Adipose tissue (tissue), 3 donors: ENCODE measurements around the gene SLC25A15. TPM values are rescaled to one million over a fixed set of nuclear protein-coding genes. Genes with fewer than 3 reads are reported as not detected.

Experiments
- H3K27ac ChIP-seq: one replicate; pipeline ENCODE4 v1.5.1; 2013; ENCODE audit warnings: low read depth, low read length
- WGBS, 3 donors: extraction: QIAGEN DNeasy Blood & Tissue Kit; methylation state at CpG; one replicate each; pipeline ENCODE4 v1.1.7; 2013; 5-methylcytosine and 5-hydroxymethylcytosine counted together
- polyA plus RNA-seq, 3 donors: library from polyadenylated mRNA; stranded (reverse); fragments of 200-250 nt; gene quantifications; one replicate each; pipeline ENCODE4 v1.2.3, GENCODE V29; 2013
- donor health status: healthy with polysubstance abuse.
- donor health status: Bipolar disorder and iron deficiency.
- donor health status: healthy.

SLC25A15 gene
- polyA plus RNA-seq = 10 to 100 TPM in 1 of 3 donors, 1 to 10 TPM in 2; 2.2 to 30.7 (median 3.7) TPM

- WGBS, 3 donors = 1 to 2% (median 1%) methylated on average over 45 to 101 of the region's 101 CpGs
- no peak within 1 kb of the TSS for H3K27ac ChIP-seq
These were observed at the start of gene SLC25A15 for GRCh38 chr13:40789275-40790153. Gene SLC25A15 (plus strand): TSS chr13:40789611. CDS start chr13:40793227, 3,616 bp downstream.

GRCh38 chr13:40749327-40749726 is 40.1 kb upstream of the SLC25A15 start:
- H3K27ac ChIP-seq = no peak overlapping the region
- 90 to 92% (median 90%) methylated on average over 1 of the region's 1 CpG for WGBS, 3 donors

- 68 to 89% (median 85%) methylated on average over 7 of the region's 7 CpGs for WGBS, 3 donors
- H3K27ac ChIP-seq = no peak overlapping the region
These were observed 34.2 kb upstream of the SLC25A15 start for GRCh38 chr13:40755082-40755700.

GRCh38 chr13:40756042-40756441 is 33.4 kb upstream of the SLC25A15 start:
- no peak overlapping the region for H3K27ac ChIP-seq
- 59 to 69% (median 65%) methylated on average over 1 of the region's 1 CpG for WGBS, 3 donors

- 97 to 99% (median 97%) methylated on average over 4 of the region's 4 CpGs for WGBS, 3 donors
- no peak overlapping the region for H3K27ac ChIP-seq
These were observed 30.6 kb upstream of the SLC25A15 start for GRCh38 chr13:40758811-40759210.

- H3K27ac ChIP-seq = no peak overlapping the region
- WGBS, 3 donors = 46 to 100% (median 88%) methylated on average over 1 of the region's 1 CpG
These were observed 26.6 kb upstream of the SLC25A15 start for GRCh38 chr13:40762849-40763248.

GRCh38 chr13:40764587-40765403 is 24.6 kb upstream of the SLC25A15 start:
- WGBS, 3 donors = 29 to 84% (median 74%) methylated on average over 3 of the region's 3 CpGs
- no peak overlapping the region for H3K27ac ChIP-seq

- WGBS, 3 donors = 95 to 100% (median 99%) methylated on average over 1 of the region's 1 CpG
These were observed 23.8 kb upstream of the SLC25A15 start for GRCh38 chr13:40765602-40766001.

GRCh38 chr13:40769970-40770369 is 19.4 kb upstream of the SLC25A15 start:
- WGBS, 3 donors = 72 to 84% (median 83%) methylated on average over 6 of the region's 6 CpGs
- H3K27ac ChIP-seq = no peak overlapping the region

More at GRCh38 chr13:40765602-40766001, 23.8 kb upstream of the SLC25A15 start:
- H3K27ac ChIP-seq = no peak overlapping the region

- WGBS, 3 donors = 0% methylated on average over 9 of the region's 9 CpGs
- no peak overlapping the region for H3K27ac ChIP-seq
These were observed 18.8 kb upstream of the SLC25A15 start for GRCh38 chr13:40770609-40770933.

- no peak within 1 kb of the TSS for H3K27ac ChIP-seq
- WGBS, 3 donors = 0 to 1% (median 0%) methylated on average over 49 to 52 of the region's 52 CpGs
These were observed 18.3 kb upstream of the SLC25A15 start, which contains the start of gene MRPS31 for GRCh38 chr13:40770934-40771618. Gene MRPS31 (minus strand): TSS chr13:40771190. CDS start chr13:40771136, 54 bp downstream.

- no peak overlapping the region for H3K27ac ChIP-seq
- 80 to 96% (median 91%) methylated on average over 6 of the region's 6 CpGs for WGBS, 3 donors
These were observed 16.5 kb upstream of the SLC25A15 start for GRCh38 chr13:40772765-40773473.

- WGBS, 3 donors = 72 to 85% (median 78%) methylated on average over 6 of the region's 6 CpGs
- no peak overlapping the region for H3K27ac ChIP-seq
These were observed 14.7 kb upstream of the SLC25A15 start for GRCh38 chr13:40774672-40775071.

- WGBS, 3 donors = 75 to 82% (median 77%) methylated on average over 7 of the region's 7 CpGs
- H3K27ac ChIP-seq = no peak overlapping the region
These were observed 13.2 kb upstream of the SLC25A15 start for GRCh38 chr13:40776232-40776631.

- H3K27ac ChIP-seq = no peak overlapping the region
- 32 to 49% (median 34%) methylated on average over 7 of the region's 7 CpGs for whole genome bisulfite sequencing, 3 donors
These were observed 12.7 kb upstream of the SLC25A15 start for GRCh38 chr13:40776681-40777165.

- H3K27ac ChIP-seq = no peak overlapping the region
- WGBS, 3 donors = 13 to 16% (median 15%) methylated on average over 7 of the region's 7 CpGs
These were observed 12.1 kb upstream of the SLC25A15 start for GRCh38 chr13:40777166-40777808.

- WGBS, 3 donors = 34 to 56% (median 46%) methylated on average over 3 of the region's 3 CpGs
- no peak overlapping the region for H3K27ac ChIP-seq
These were observed 11.6 kb upstream of the SLC25A15 start for GRCh38 chr13:40777809-40778175.
